Measurements from ENCODE around the gene DSE.

DSE gene

DNA sequence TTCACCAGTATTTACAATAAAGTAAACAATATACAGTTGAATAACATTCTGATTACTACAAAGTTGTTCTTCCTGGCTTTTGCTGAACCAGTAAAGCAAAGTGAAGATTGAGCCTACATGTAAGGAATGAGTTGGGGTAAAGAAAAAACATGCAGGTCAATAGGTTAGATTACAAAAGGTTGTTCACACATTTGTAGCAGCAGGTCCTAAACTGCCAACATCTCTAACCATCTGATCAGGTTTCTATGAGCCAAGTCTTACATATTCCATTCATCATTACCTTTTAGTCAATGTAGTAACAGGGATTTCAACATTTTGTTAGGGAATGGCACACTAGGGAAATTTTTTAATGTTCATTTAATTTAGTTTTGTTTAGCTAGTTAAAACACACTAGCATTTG is 81.2 kb downstream of the DSE start:
- ChIA-PET POLR2A (no interaction called here), CTCF (interaction anchor here (1.0 to 1.8 kb wide), 3 partner anchors 13 to 81 kb away, joined by 4 to 7 read pairs (median 4); no protein-coding TSS in a partner anchor)
- no peak for DNase-seq
- Histone ChIP-seq H3K27ac (ENCODE audit: insufficient read depth in 1 of 2, low read depth in 1 of 2, low read length in 2 of 2, poor library complexity in 1 of 2, severe bottlenecking in 2 of 2) (no peak overlapping the region), H3K9me3 (ENCODE audit: control extremely low read depth in 1 of 5, control insufficient read depth in 4 of 5, insufficient read depth in 2 of 5, low read depth in 1 of 5, low read length in 4 of 5) (no peaks in the 10 kb centered on the region), H3K4me3 (ENCODE audit: control insufficient read depth in 1 of 7, extremely low read depth in 1 of 7, insufficient read depth in 4 of 7, low read depth in 2 of 7, low read length in 6 of 7) (no peak overlapping the region), H3K27me3 (replicated peaks in 2 of 5; ENCODE audit: control insufficient read depth in 4 of 5, insufficient read depth in 5 of 5, low read length in 4 of 5) (no peaks in the 10 kb centered on the region), H3K36me3 (ENCODE audit: control insufficient read depth in 4 of 4, insufficient read depth in 4 of 4, low read length in 3 of 4) (no peaks in the 10 kb centered on the region), H3K4me1 (ENCODE audit: control extremely low read depth in 1 of 4, control insufficient read depth in 4 of 4, insufficient read depth in 4 of 4, low read length in 3 of 4) (peaks cover 32 to 58% (median 37%) of the 10 kb centered on the region in 4 experiments)

DNA sequence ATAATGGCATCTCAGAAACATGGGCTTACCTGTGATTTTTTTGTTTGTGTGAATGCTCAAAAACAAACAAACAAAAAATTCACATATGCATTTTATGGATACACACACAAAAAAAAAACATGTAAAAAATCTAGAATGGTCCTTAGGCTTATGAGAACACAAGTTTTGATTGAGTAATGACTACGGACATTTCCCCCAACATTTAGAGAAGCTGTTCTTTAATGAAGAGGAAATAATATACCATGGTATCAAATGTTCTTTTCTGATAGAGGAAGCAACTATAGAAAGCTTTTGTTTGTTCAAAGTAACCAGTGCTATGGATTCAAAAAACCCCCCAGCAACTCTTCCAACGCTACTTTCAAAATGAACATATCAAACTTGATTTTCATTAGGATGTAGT is 81.8 kb downstream of the DSE start:
- Histone ChIP-seq H3K4me1 (ENCODE audit: control extremely low read depth in 1 of 4, control insufficient read depth in 4 of 4, insufficient read depth in 4 of 4, low read length in 3 of 4) (peaks cover 28 to 58% (median 38%) of the 10 kb centered on the region in 4 experiments), H3K27me3 (replicated peaks in 2 of 5; ENCODE audit: control insufficient read depth in 4 of 5, insufficient read depth in 5 of 5, low read length in 4 of 5) (no peaks in the 10 kb centered on the region), H3K9me3 (ENCODE audit: control extremely low read depth in 1 of 5, control insufficient read depth in 4 of 5, insufficient read depth in 2 of 5, low read depth in 1 of 5, low read length in 4 of 5) (no peaks in the 10 kb centered on the region), H3K4me3 (ENCODE audit: control insufficient read depth in 1 of 7, extremely low read depth in 1 of 7, insufficient read depth in 4 of 7, low read depth in 2 of 7, low read length in 6 of 7) (no peak overlapping the region), H3K27ac (ENCODE audit: insufficient read depth in 1 of 2, low read depth in 1 of 2, low read length in 2 of 2, poor library complexity in 1 of 2, severe bottlenecking in 2 of 2) (no peak overlapping the region), H3K36me3 (ENCODE audit: control insufficient read depth in 4 of 4, insufficient read depth in 4 of 4, low read length in 3 of 4) (no peaks in the 10 kb centered on the region)
- DNase-seq: no peak
- WGBS (ENCODE audit: insufficient coverage): no CpG with 5 or more reads among the region's 2 CpGs
- POLR2A ChIA-PET: no interaction called here
- CTCF ChIA-PET: interaction anchor here (1.8 kb wide), 1 partner anchor 59 kb away, joined by 4 read pairs; no protein-coding TSS in a partner anchor

DNA sequence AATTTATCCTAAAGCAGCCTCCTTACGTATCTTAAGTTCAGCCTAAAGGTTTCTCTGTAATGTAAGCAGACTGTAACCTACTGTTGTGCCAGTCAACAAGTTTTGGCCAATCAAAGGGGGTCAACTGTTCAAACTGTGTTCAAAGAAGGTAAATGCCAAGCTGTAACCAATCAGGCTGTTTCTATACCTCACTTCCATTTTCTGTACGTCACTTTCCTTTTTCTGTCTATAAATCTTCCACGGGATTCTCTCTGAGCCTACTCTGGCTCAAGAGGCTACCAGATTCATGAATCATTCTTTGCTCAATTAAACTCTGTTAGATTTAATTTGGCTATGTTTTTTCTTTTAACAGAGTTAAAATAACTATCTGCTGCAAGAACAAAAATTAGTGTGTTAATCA is 85.4 kb downstream of the DSE start:
- Histone ChIP-seq H3K36me3 (ENCODE audit: control insufficient read depth in 4 of 4, insufficient read depth in 4 of 4, low read length in 3 of 4) (no peaks in the 10 kb centered on the region), H3K27me3 (replicated peaks in 2 of 5; ENCODE audit: control insufficient read depth in 4 of 5, insufficient read depth in 5 of 5, low read length in 4 of 5) (no peaks in the 10 kb centered on the region), H3K4me1 (ENCODE audit: control extremely low read depth in 1 of 4, control insufficient read depth in 4 of 4, insufficient read depth in 4 of 4, low read length in 3 of 4) (peaks cover 11 to 34% (median 23%) of the 10 kb centered on the region in 4 experiments), H3K9me3 (ENCODE audit: control extremely low read depth in 1 of 5, control insufficient read depth in 4 of 5, insufficient read depth in 2 of 5, low read depth in 1 of 5, low read length in 4 of 5) (no peaks in the 10 kb centered on the region), H3K27ac (ENCODE audit: insufficient read depth in 1 of 2, low read depth in 1 of 2, low read length in 2 of 2, poor library complexity in 1 of 2, severe bottlenecking in 2 of 2) (no peak overlapping the region), H3K4me3 (ENCODE audit: control insufficient read depth in 1 of 7, extremely low read depth in 1 of 7, insufficient read depth in 4 of 7, low read depth in 2 of 7, low read length in 6 of 7) (no peak overlapping the region)
- 100% methylated on average over 1 of the region's 3 CpGs for WGBS (ENCODE audit: insufficient coverage)
- ChIA-PET CTCF (no interaction called here), POLR2A (no interaction called here)
- no peak for DNase-seq

DNA sequence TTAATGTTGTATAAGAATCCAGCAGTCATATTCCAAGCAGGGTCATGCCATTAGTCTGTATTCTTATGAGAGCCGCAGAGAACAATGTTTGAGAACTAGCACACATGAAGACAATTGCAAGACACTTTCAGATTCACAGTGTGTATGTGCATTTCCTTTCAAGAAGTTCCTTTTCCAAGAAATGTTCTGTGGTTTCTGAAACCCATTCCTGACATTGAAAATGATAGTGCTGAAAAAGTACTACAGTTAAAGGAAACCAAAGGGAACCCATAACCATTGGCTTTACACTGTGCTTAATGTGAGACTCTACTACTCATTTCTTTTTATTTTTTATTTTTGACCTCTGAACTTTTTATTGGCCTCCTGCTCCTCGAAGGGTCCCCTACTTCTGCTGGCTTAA is 86.2 kb downstream of the DSE start:
- Histone ChIP-seq H3K27ac (ENCODE audit: insufficient read depth in 1 of 2, low read depth in 1 of 2, low read length in 2 of 2, poor library complexity in 1 of 2, severe bottlenecking in 2 of 2) (no peak overlapping the region), H3K27me3 (replicated peaks in 2 of 5; ENCODE audit: control insufficient read depth in 4 of 5, insufficient read depth in 5 of 5, low read length in 4 of 5) (no peaks in the 10 kb centered on the region), H3K36me3 (ENCODE audit: control insufficient read depth in 4 of 4, insufficient read depth in 4 of 4, low read length in 3 of 4) (no peaks in the 10 kb centered on the region), H3K4me3 (ENCODE audit: control insufficient read depth in 1 of 7, extremely low read depth in 1 of 7, insufficient read depth in 4 of 7, low read depth in 2 of 7, low read length in 6 of 7) (no peak overlapping the region), H3K9me3 (ENCODE audit: control extremely low read depth in 1 of 5, control insufficient read depth in 4 of 5, insufficient read depth in 2 of 5, low read depth in 1 of 5, low read length in 4 of 5) (no peaks in the 10 kb centered on the region), H3K4me1 (ENCODE audit: control extremely low read depth in 1 of 4, control insufficient read depth in 4 of 4, insufficient read depth in 4 of 4, low read length in 3 of 4) (peaks cover 5 to 34% (median 23%) of the 10 kb centered on the region in 4 experiments)
- WGBS (ENCODE audit: insufficient coverage): 82% methylated on average over 2 of the region's 2 CpGs
- ChIA-PET CTCF (no interaction called here), POLR2A (no interaction called here)
- DNase-seq: no peak

DNA sequence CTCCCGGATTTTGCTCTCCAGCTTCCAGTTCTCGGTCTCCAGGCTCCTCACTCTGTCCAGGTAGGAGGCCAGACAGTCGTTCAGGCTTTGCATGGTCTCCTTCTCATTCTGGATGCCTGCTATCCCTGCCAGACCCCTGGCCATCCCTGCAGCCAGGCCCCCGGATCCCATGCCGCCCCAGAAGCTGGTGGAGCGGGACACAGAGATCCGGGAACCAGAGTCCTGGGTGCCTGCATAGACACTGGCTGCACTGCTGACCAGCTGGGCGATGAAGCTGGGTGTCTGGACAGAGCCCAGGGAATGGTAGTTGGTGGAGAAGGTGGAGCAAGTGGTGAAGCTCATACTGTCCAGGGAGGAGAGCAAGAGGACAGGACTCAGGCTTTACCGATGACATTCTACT is 87.5 kb downstream of the DSE start:
- no peaks in the 10 kb centered on the region for H3K9me3 ChIP-seq (ENCODE audit: control extremely low read depth in 1 of 5, control insufficient read depth in 4 of 5, insufficient read depth in 2 of 5, low read depth in 1 of 5, low read length in 4 of 5)
- CTCF ChIA-PET: interaction anchor here (0.5 to 2.1 kb wide), 5 partner anchors 13 to 191 kb away, joined by 3 to 7 read pairs (median 3); no protein-coding TSS in a partner anchor
- H3K4me3 ChIP-seq (ENCODE audit: control insufficient read depth in 1 of 7, extremely low read depth in 1 of 7, insufficient read depth in 4 of 7, low read depth in 2 of 7, low read length in 6 of 7): no peak overlapping the region
- no peak overlapping the region for H3K27ac ChIP-seq (ENCODE audit: insufficient read depth in 1 of 2, low read depth in 1 of 2, low read length in 2 of 2, poor library complexity in 1 of 2, severe bottlenecking in 2 of 2)
- H3K4me1 ChIP-seq (ENCODE audit: control extremely low read depth in 1 of 4, control insufficient read depth in 4 of 4, insufficient read depth in 4 of 4, low read length in 3 of 4): peaks cover 12 to 43% (median 35%) of the 10 kb centered on the region in 4 experiments
- 96% methylated on average over 8 of the region's 9 CpGs for WGBS (ENCODE audit: insufficient coverage)
- no peak for DNase-seq
- no peaks in the 10 kb centered on the region for H3K36me3 ChIP-seq (ENCODE audit: control insufficient read depth in 4 of 4, insufficient read depth in 4 of 4, low read length in 3 of 4)
- POLR2A ChIA-PET: no interaction called here
- no peaks in the 10 kb centered on the region for H3K27me3 ChIP-seq (replicated peaks in 2 of 5; ENCODE audit: control insufficient read depth in 4 of 5, insufficient read depth in 5 of 5, low read length in 4 of 5)

DNA sequence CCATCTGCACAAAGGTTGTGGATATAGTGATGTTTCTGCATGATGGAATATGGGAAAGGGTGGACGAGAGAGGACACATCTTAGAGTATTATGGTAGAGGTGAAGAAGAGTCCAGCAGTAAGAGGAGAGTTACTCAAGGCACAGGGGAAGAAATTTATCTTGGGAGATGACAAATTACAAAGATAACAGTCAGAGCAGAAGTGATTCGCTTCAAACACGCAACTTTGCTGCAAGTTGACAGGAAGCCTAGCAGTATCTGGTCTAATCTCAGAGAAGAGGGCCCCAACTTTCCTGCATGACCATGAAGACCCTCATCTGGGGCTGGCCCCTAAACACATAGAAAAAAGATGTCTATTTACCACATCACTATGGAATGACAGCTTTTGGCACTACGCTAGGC is 89.2 kb downstream of the DSE start:
- H3K4me1 ChIP-seq (ENCODE audit: control extremely low read depth in 1 of 4, control insufficient read depth in 4 of 4, insufficient read depth in 4 of 4, low read length in 3 of 4): peaks cover 27 to 60% (median 50%) of the 10 kb centered on the region in 4 experiments
- ChIA-PET CTCF (interaction anchor here (0.9 to 1.2 kb wide), 2 partner anchors 9 to 15 kb away, joined by 3 to 5 read pairs; no protein-coding TSS in a partner anchor), POLR2A (no interaction called here)
- H3K27me3 ChIP-seq (replicated peaks in 2 of 5; ENCODE audit: control insufficient read depth in 4 of 5, insufficient read depth in 5 of 5, low read length in 4 of 5): no peaks in the 10 kb centered on the region
- H3K9me3 ChIP-seq (ENCODE audit: control extremely low read depth in 1 of 5, control insufficient read depth in 4 of 5, insufficient read depth in 2 of 5, low read depth in 1 of 5, low read length in 4 of 5): no peaks in the 10 kb centered on the region
- H3K36me3 ChIP-seq (ENCODE audit: control insufficient read depth in 4 of 4, insufficient read depth in 4 of 4, low read length in 3 of 4): no peaks in the 10 kb centered on the region
- 83% methylated on average over 2 of the region's 4 CpGs for WGBS (ENCODE audit: insufficient coverage)
- no peak overlapping the region for H3K4me3 ChIP-seq (ENCODE audit: control insufficient read depth in 1 of 7, extremely low read depth in 1 of 7, insufficient read depth in 4 of 7, low read depth in 2 of 7, low read length in 6 of 7)
- no peak overlapping the region for H3K27ac ChIP-seq (ENCODE audit: insufficient read depth in 1 of 2, low read depth in 1 of 2, low read length in 2 of 2, poor library complexity in 1 of 2, severe bottlenecking in 2 of 2)
- no peak for DNase-seq

DNA sequence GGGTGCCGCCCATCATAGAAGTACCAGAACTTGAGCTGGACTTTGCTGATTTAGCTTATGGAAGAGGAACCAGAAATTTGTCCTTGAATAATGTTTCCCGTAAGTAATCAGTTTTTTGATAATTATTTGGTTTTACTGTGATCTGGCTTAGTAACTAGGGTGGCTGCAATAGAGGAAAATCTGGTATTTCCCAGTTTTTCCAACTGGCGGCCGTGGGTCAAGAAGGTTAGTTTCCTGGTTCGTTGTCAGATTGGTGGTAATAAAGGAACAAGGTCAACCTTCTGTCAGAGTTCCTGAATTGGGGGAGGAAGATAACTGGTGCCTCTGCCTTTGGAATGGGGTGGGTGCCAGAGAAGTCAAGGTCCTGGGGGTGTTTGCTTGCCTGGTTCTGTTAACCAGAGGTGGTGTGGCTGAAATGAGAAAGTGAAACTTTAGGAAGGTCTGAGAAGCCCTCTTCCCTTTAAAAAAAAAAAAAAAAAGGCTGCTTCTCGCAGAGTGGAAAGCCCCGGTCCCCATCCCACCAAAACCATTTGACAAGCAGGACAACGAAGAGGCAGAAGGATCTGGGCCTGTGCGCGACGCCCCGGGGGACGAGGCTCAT is 90.7 kb downstream of the DSE start, which contains the start of gene CALHM6:
CALHM6 (plus strand) TSS at position 45 of the 601 bp plus-strand sequence; CDS start at position 600, 555 bp downstream.
- DNase-seq: peak in 2 of 3 donors; percentile 79 to 81
- Histone ChIP-seq H3K9me3 (ENCODE audit: control extremely low read depth in 1 of 5, control insufficient read depth in 4 of 5, insufficient read depth in 2 of 5, low read depth in 1 of 5, low read length in 4 of 5) (no peaks in the 10 kb centered on the region), H3K36me3 (ENCODE audit: control insufficient read depth in 4 of 4, insufficient read depth in 4 of 4, low read length in 3 of 4) (no peaks in the 10 kb centered on the region), H3K27me3 (replicated peaks in 2 of 5; ENCODE audit: control insufficient read depth in 4 of 5, insufficient read depth in 5 of 5, low read length in 4 of 5) (no peaks in the 10 kb centered on the region), H3K27ac (ENCODE audit: insufficient read depth in 1 of 2, low read depth in 1 of 2, low read length in 2 of 2, poor library complexity in 1 of 2, severe bottlenecking in 2 of 2) (peak within 1 kb of the TSS in 1 of 2 experiments; percentile 67), H3K4me3 (ENCODE audit: control insufficient read depth in 1 of 7, extremely low read depth in 1 of 7, insufficient read depth in 4 of 7, low read depth in 2 of 7, low read length in 6 of 7) (peak within 1 kb of the TSS; percentile 47 to 82 (median 65)), H3K4me1 (ENCODE audit: control extremely low read depth in 1 of 4, control insufficient read depth in 4 of 4, insufficient read depth in 4 of 4, low read length in 3 of 4) (peaks cover 27 to 69% (median 59%) of the 10 kb centered on the region in 4 experiments)
- ChIA-PET CTCF (interaction anchor here (1.0 to 1.4 kb wide), 4 partner anchors 17 to 174 kb away, joined by 3 to 5 read pairs (median 4); no protein-coding TSS in a partner anchor), POLR2A (no interaction called here)
- WGBS (ENCODE audit: insufficient coverage): 31% methylated on average over 12 of the region's 13 CpGs

All from common myeloid progenitor, CD34-positive (primary cell).